ENCODE results near the gene PXDN.
"Not testable (repeated sequence)": the region's sequence is repeated elsewhere in the genome, so short reads cannot be mapped to it uniquely, and the experiment has no call there.

The PXDN gene

DNA sequence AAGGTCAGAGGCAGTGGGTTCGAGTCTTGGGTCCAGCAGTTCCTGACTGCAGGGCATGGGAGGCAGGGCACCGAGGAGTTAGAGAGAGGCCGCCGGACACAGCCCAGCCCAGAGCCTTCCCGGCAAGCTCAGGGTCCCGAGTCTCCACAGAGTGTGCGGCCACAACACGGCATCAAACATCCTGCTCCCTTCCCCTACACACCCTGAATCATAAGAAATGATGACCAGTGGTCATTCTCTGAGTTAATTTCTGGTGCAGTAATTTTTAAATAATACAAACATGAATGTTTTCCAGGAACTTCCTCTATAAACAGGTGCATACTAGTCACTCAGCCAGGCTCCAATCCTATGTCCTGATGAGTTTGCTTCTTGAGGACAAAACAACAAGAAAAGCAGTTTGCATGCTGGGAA is 118.0 kb downstream of the PXDN start:
- no peak for DNase-seq

DNA sequence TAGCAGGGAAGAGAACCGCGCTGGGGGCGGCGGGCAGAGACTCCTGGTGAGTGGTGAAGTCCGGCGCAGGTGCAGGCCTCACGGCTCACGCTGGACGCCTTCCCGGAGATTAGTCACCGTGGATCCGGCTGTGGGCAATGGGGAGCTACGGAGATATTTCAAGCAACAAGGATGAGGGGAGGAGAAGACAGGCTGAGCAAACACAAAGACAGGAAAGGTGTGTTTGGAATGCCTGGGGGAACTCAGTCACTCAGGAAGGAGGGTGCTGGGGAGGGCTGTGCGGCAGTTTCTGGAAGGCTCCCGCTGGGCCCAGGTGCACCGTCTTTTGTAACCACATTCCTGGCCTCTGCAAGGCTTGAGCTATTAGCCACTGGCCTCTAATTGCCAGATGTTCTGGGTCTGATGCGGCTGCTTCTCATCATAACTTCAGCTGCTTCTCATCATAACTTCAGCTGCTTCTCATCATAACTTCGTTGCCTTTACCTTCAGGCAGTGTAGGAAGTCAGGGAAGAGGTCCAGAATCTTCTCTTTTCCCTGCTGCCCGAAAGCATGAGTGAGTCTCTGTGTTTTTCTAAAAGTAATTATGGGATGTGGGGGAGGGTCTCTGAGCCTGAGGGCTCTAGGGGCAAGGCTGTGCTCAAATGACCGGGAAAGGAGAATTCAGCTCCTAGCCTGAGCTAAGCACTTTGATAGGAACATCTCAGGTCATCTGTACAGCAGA is 118.9 kb downstream of the PXDN start:
- no peak for DNase-seq

DNA sequence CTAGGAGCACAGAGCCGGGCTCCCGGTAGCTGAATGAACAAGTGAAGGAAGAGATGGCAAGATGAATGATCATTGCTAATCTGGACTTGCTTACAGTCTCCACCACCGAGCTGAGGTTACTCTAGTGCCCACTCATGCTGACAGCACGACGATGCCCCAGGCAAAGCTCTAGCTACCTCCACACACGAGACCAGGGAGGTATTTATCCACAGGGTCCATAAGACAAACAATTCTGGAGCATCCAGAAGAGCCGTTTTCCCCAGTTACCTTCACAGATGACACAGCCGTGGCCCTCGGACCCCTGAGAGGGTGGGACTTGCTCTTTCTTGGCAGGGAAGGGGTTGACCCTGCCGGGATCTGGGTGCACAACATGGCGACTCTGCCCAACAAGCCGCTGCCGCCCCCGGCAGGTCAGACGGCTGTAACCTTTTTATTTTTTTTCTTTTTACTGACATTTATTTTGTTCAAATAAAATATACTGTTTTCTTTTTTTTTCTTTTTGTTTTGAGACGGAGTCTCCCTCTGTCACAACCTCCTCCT is 120.3 kb downstream of the PXDN start:
- no peak for DNase-seq

DNA sequence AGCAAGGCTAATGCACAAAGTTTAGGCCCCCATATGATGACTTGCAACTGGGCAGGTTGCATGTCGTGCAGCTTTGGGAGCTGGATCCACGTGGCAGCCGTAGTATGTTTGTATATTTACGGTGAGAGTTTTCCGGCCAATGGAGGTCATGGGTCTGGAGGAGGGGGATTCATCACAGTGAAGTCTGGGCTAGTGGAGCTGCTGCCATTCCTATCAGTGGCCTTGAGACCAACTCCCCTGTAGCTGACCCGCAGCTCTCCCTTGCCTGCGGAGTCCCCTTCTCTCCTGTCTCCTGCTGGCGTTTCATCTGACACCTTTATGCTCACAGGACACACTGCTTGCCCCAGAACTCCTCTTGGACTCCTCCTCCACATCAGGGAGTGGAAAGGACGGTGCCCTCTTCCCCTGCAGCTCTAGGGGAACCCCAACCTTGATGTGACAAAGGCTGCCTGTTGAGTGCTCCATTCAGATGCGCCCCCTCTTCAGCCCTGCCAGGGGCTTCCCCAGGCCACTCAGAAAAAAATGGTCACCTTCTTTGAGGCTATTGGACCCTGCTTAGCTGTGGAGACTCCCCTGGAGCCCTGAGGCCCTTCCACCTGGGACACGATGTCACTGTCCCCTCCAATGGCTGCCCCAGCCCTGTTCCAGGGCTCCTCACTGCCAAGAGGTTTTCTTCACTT is 121.7 kb downstream of the PXDN start:
- DNase-seq, result no peak

DNA sequence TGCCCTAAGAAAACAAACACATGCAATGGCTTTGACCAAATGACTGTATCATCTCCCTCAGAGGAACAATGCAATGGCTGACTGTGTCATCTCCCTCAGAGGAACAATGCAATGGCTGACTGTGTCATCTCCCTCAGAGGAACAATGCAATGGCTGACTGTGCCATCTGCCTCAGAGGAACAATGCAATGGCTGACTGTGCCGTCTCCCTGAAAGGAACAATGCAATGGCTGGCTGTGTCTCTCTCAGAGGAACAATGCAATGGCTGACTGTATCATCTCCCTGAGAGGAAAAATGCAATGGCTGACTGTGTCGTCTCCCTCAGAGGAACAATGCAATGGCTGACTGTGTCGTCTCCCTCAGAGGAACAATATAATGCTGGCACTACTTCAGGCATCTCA is 122.3 kb downstream of the PXDN start:
- not testable (repeated sequence) for DNase-seq

DNA sequence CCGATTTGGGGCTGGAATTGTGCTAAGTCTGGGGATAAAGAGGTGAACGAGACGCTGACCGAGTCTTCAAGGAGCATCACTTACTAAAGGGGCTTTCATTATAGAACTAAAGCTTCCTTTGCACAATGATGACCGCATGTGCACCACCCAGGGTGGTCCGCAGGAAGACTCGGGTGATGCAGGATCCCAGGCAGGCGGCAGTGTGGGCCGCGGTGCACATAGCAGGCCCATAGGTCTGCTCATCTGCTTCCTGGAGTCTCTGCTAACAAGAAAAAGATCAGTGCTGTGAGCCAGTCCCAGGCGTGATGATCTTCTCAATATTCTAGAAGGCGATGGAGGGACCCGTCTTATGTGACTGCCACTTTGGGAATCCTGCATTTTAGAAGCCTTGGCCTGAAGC is 122.8 kb downstream of the PXDN start:
- no peak for DNase-seq

DNA sequence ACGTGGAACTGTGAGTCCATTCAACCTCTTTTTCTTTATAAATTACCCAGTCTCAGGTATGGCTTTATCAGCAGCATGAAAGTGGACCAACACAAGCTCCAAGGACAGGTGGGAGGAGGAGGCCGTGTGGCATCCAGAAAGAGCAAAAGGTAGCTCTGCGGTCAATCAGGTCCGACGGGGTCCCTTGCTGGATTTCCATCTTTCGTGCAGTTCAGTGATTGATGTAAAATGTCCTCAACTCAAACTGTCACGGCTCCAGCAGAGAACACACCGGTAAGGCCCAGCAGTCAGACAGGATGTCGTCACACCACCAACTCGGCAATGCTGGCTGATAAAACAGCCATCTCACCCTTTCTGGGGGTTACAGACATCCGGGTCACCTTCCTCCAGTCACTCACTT is 123.3 kb downstream of the PXDN start:
- no peak for DNase-seq

DNA sequence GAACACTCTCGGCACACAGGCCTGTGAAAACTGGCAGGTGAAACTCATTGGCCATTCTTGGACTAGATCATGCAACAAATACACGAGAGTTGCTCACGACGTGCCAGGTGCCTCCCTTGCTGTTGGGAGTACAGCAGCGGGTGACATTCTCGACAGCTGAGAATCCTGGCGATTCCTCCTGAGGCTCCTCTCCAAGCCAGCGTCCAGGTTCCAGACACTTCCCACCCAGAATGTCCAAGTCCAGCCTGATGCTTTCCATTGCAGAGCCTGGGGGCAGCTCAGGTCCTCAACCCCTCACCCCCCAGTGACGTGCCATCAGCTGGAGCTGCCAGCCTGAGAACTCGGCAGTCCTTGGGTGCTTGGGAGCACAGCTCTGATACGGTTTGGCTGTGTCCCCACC is 124.2 kb downstream of the PXDN start:
- no peak for DNase-seq

DNA sequence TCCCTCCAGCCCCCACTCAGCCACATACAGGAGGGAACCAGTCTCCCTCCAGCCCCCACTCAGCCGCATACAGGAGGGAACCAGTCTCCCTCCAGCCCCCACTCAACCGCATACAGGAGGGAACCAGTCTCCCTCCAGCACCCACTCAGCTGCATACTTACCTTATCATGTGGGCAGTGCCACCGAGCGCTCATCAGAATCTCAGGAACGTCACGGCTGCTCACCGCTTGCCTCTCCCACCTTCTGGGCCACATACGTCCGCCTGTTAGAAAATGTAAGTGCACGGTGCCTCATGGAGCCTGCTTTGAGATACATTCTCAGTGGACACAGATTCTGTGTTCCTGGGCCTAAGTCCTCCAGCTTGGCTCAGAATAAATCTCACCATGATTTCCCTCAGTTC is 124.8 kb downstream of the PXDN start:
- DNase-seq, result no peak

DNA sequence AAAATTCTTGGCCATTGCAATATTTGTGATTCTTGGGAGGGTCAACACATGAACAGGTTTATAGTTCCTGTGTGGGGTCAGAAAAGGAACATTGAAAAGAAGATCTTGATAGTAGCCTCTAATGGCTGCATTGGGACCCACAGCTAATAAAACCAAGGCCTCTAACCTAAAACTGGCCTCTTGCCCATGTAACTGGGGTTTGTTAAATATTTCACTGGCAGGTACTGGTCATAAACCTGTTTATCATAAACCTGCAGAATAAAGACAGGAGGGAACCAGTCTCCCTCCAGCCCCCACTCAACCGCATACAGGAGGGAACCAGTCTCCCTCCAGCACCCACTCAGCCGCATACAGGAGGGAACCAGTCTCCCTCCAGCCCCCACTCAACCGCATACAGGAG is 125.3 kb downstream of the PXDN start:
- no peak for DNase-seq

DNA sequence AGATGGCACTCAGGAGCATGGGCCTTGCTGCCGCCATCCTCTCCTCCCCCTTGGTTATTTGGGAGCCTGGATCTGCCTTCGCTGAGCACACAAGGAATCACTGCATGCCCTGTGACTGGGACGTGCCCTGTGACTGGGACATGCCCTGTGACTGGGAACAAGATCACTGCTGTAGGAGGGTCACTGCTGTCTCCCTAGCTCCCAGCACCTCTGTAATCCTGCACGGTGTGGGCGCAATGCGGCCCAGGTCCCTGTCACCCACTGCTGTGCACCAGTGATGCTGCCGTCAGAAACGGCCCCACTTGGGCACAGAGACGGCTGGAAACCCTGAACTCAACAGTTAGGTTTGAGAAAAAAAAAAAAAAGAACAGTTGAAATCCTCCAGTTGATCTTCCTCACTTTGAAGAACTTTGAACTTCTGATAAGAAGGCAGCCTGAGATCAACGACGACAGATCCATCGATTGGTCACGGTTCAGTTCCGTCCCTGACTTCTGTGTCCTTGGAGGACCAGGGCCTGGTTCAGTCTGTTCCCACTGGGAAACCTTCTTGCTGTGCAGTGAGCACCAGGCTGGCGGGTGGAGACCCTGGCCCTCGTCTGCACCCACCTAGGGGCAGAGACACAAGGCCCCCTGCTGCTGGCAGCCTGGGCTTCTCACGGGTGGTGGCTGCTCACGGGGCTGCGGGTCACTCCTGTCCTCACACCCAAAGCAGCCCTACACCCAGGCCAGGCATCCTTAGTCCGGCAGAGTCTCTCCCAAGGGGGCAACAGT is 125.9 kb downstream of the PXDN start:
- no peak for DNase-seq

DNA sequence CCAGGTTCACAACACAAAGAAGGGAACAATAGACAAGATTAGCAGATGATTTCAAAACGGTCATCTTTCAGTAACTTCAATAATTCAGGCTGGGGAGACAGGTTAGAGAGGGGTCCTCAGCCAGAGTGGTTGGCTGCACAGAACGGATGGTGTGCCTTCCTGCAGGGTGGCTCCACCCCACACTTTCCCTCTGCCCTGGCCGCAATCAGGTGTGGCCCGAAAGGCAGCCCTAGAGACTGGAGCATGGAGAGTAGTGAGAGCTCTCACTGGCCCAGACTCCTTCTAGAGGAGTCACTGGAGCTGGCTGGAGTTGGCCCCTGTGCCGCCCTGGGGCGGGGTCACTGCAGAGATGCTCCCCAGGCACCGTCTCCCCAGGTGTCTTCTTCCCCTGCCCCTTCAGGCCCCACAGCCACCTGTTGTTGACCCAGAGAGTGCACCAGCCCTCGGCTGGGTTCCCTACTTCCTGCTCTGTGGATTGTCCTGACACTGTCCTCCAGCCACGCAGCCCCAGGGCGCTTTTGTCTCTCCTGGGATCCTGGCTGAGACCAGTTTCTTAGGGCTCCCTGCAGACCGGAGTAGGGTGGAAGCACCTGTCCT is 126.8 kb downstream of the PXDN start:
- no peak for DNase-seq

DNA sequence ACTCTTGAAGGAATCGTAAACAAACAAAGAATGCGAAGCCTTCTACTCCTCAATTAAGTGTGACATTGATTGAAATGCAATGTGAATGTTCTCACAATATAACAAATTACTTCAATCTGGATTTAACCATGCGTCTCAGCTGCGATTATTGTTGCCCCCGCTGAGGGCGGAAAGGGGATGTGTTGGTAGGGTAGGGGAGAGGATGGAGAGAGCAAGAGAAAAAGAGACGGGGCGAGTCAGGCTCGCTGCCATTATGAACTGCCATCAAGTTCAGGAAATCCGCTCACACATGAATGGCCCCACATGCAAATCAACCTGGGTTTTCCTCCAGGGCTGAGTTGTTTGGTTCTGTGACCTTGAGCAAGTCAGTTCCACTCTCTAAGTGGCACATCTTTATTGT is 129.8 kb downstream of the PXDN start:
- DNase-seq, result no peak

DNA sequence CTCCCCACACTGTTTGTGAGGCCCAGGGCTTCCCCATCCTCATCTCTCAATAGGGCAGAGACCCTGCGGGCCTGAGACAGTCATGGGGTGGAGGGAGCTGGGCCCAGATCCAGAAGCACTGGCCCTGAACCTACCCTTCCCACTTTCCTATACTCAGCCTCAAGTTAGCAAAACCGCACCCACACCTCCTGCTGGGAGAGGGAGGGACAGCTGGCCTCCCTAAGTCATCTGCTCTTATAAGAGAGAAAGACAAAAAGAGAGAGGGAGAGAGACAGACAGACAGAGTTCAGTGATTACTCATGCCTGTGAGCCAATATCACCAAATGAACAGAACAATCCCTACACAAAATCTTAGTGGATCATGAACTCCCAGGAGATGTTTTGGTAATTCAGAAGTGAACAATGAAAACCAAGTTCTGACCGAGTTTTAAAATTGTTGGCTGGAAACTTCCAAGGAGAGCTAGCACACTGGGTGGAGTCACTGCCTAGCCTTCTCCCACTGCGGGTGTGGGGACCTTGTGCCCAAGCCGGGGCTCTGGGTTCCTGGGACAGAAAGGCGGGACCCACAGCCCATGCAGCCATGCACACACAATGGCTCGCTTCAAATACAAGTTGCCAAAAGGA is 130.5 kb downstream of the PXDN start:
- no peak for DNase-seq

DNA sequence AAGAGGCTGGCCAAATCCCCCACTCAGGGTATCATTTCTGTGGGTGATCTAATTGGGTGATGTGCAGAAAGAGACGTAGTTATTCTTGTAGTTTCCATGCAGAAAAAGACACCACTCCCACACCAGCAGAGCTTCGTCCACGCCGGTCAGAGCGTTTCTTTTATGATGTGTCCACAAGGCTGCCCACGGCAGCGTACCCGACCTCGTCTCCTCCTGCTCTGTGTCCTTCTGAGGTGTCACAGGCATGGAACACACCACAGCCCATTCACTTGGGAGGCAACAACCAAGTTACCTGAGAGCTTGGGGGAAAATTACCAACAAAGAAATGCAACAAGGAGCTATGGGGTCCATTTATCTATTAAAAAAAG is 131.3 kb downstream of the PXDN start:
- no peak for DNase-seq

DNA sequence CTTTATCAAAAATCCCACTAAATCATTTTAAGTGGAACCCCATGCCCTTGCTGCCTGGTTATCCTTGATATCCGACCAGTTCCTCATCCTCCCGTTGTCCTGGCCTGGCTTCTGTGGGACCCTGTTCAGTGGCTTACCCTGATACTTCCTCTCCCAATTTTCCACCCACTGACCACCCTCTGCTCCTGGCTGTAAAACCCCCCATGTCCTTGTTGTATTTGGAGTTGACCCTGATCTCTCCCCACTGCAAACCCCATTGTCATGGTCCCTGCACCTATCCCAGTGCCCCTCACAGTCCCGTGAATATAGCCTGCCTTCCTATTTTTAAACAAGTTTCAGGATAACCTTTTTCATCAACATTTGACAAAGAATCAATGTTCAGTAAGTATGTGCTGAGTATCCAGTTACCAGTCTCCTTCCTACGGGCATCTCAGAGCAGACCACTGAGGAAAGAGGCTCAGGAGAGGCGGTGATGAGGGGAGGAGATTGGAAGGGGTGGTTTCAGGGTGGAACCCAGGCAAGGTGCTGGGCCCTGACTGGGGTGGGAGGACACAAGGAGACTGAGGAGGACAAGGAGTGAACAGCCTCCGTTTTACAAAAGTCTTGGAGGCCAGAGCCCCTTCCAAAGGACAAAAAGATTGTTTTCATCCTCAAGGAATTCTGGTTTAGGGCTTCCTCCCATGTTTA is 131.8 kb downstream of the PXDN start:
- no peak for DNase-seq

DNA sequence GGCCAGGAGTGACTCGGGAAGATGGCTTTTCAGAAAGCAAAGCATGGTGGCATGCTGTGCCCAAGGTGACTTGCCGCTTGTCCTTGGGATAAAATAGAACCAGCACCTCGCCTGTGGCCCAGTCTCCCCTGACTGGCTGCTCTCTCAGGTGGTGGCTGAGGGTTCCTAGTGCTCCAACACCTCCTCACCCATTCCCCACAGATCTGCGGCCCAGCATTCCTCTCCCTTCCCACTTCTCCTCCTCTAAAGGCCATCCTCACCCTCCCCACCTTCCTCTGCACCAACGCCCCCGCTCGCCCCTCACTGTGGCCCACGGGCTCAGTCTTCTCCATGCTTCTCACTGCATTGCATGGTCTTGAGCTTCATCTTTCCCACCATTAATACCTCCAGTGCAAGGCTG is 132.4 kb downstream of the PXDN start:
- DNase-seq, result no peak

DNA sequence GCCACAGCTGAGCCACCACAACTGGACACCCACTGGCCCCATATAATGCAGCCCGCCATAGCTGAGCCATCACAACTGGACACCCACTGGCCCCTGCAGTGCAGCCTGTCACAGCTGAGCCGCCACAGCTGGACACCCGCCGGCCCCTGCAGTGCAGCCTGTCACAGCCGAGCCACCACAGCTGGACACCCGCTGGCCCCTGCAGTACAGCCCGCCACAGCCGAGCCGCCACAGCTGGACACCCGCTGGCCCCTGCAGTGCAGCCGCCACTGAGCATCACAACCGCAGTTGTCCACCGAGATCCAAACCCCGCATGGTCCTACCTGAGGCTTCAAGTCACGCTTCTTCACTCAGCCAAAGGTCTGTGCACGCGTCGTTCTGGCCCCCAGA is 134.2 kb downstream of the PXDN start:
- DNase-seq, result no peak

DNA sequence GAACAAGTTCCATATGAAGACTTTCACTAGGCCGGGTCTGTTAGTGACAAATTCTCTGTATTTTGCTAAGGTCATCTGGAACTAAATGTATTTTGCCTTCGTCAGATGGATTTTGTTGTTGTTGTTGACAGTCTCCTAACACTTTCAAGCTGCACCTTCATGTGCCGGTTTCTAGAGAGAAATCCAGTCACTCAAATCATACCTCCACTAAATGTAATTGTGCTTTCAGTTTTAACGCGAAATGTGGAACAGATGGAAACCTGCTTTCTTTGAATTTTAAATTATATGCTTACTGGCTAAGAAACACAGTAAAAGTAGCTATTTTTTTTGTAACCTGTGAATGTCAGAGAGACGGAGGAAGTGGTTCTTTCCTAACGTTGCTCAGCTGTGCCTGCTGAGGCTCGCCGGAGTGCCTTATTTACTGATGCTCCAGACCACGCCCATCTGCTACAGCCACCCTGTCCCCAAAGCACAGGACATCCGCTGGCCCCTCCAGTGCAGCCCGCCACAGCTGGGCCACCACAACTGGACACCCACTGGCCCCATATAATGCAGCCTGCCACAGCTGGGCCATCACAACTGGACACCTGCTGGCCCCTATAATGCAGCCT is 134.7 kb downstream of the PXDN start:
- DNase-seq, result no peak

DNA sequence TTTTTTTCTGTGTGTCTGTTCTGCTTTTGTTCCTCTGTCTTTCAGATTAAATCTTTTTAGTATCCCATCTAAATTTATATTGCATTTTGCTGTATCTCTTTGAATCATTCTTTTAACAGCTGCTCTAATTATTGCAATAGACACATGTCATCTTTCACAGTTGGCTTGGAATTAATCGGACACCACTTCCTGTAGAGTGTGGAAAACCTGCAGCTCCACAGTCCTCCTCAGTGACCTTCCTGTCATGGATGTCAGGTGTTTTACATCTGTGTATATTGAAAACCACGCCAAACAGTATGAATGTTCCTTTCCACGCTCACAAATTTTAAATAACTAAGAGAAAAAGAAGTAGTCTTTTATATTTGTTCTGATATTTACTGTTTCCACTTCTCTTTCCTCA is 135.3 kb downstream of the PXDN start:
- no peak for DNase-seq

DNA sequence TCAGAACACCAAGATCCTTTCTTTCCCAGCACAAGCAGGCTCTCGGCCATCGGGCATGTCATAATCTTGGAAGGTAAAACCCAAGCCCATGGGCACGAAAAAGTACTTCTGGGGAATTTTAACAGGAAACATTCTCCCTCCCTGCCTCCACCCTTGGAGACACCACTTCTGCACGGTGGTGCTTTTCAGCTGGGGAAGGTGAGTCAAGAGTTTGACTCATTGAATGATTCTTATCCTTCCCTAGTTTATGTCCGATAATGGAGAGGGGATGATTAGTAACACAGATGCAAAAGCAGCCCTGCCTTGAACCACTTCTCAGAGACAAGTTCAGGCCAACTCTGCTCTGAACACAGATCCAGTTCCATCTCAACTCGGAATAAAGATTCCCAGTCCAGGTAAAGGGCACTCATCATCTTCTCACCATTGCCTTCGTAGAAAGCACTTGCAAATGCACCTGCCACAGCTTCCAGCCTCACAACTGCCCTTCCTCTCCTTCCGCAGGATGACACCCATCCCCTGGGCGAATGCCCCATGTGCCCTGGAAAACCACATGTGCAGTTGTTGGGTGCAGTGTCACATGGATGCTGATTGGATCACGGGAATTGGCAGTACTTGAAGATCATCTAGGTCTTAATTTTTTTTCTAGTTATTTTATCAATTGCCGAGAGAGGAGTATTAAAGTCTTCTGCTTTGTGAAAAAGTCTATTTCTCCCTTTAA is 136.2 kb downstream of the PXDN start:
- DNase-seq, result no peak
